Trophoblast cell (in vitro differentiated cells and primary cell): ENCODE measurements around the gene PLCL1.

Source experiments
- DNase-seq, 2 donors: peaks; one replicate each; pipeline ENCODE4 v3.0.0-alpha.2; 2016
- H2AFZ ChIP-seq: 2 replicates; pipeline ENCODE4 v1.6.1; 2013; ENCODE audit warnings: low read length, moderate library complexity, mild to moderate bottlenecking; ENCODE audit not compliant: insufficient read depth, poor library complexity
- H2AK5ac ChIP-seq: 2 replicates; pipeline ENCODE4 v1.6.1; 2013; ENCODE audit warnings: mild to moderate bottlenecking, low read length
- H2BK120ac ChIP-seq: 2 replicates; pipeline ENCODE4 v1.6.1; 2013; ENCODE audit warnings: low read length, mild to moderate bottlenecking, moderate library complexity; ENCODE audit not compliant: insufficient read depth, poor library complexity
- H2BK12ac ChIP-seq: 2 replicates; pipeline ENCODE4 v1.6.1; 2013; ENCODE audit warnings: mild to moderate bottlenecking, low read length, moderate library complexity
- H2BK5ac ChIP-seq: 2 replicates; pipeline ENCODE4 v1.6.1; 2013; ENCODE audit warnings: low read length, low read depth, moderate library complexity, mild to moderate bottlenecking; ENCODE audit not compliant: poor library complexity
- H3K14ac ChIP-seq: 2 replicates; pipeline ENCODE4 v1.6.1; 2013; ENCODE audit warnings: mild to moderate bottlenecking, low read length
- H3K18ac ChIP-seq: 2 replicates; pipeline ENCODE4 v1.6.1; 2013; ENCODE audit warnings: mild to moderate bottlenecking, low read length
- H3K23ac ChIP-seq: 2 replicates; pipeline ENCODE4 v1.6.1; 2013; ENCODE audit warnings: low read length
- H3K27ac ChIP-seq: 2 replicates; pipeline ENCODE4 v1.5.1; 2013; ENCODE audit warnings: low read depth, mild to moderate bottlenecking, inconsistent platforms, low read length, moderate library complexity
- H3K27me3 ChIP-seq: 2 replicates; pipeline ENCODE4 v1.6.1; 2013; ENCODE audit warnings: inconsistent platforms, mild to moderate bottlenecking, low read length, moderate library complexity; ENCODE audit not compliant: insufficient read depth
- H3K36me3 ChIP-seq, 2 experiments: 1 replicate in 1 of 2; 2 replicates in 1 of 2; pipeline ENCODE4 v1.6.1; 2013; ENCODE audit warnings: low read length in 2 of 2, mild to moderate bottlenecking in 2 of 2, moderate library complexity in 1 of 2; ENCODE audit not compliant: insufficient read depth in 2 of 2, control insufficient read depth in 1 of 2
- H3K4ac ChIP-seq: 2 replicates; pipeline ENCODE4 v1.6.1; 2013; ENCODE audit warnings: low read depth, mild to moderate bottlenecking, low read length, moderate library complexity
- H3K4me1 ChIP-seq, 2 experiments: 1 replicate in 1 of 2; 2 replicates in 1 of 2; pipeline ENCODE4 v1.6.1; 2013; ENCODE audit warnings: low read length in 2 of 2, mild to moderate bottlenecking in 2 of 2, moderate library complexity in 1 of 2; ENCODE audit not compliant: insufficient read depth in 2 of 2, control insufficient read depth in 1 of 2
- H3K4me2 ChIP-seq: 2 replicates; pipeline ENCODE4 v1.6.1; 2013; ENCODE audit warnings: inconsistent platforms, mild to moderate bottlenecking, low read length, moderate library complexity
- H3K4me3 ChIP-seq: 2 replicates; pipeline ENCODE4 v1.5.1; 2013; ENCODE audit warnings: mild to moderate bottlenecking, low read depth, low read length, inconsistent platforms
- H3K79me1 ChIP-seq: one replicate; pipeline ENCODE4 v1.6.1; 2013; ENCODE audit warnings: low read length
- H3K79me2 ChIP-seq: 2 replicates; pipeline ENCODE4 v1.6.1; 2013; ENCODE audit warnings: low read length, mild to moderate bottlenecking; ENCODE audit not compliant: control insufficient read depth, insufficient read depth, poor library complexity
- H3K9ac ChIP-seq: 2 replicates; pipeline ENCODE4 v1.6.1; 2013; ENCODE audit warnings: mild to moderate bottlenecking, low read length
- H3K9me3 ChIP-seq: 2 replicates; pipeline ENCODE4 v1.6.1; 2013; ENCODE audit warnings: low read depth, mild to moderate bottlenecking, control low read depth, inconsistent platforms, low read length; ENCODE audit not compliant: insufficient read depth
- H4K12ac ChIP-seq: 2 replicates; pipeline ENCODE4 v1.6.1; 2013; ENCODE audit warnings: low read depth, mild to moderate bottlenecking, low read length, moderate library complexity
- H4K8ac ChIP-seq: 2 replicates; pipeline ENCODE4 v1.6.1; 2013; ENCODE audit warnings: low read depth, mild to moderate bottlenecking, low read length, moderate library complexity
- H4K91ac ChIP-seq: one replicate; pipeline ENCODE4 v1.6.1; 2013; ENCODE audit warnings: low read depth, mild to moderate bottlenecking, low read length, moderate library complexity
- WGBS: extraction: QIAGEN DNeasy Blood & Tissue Kit; methylation state at CpG from one replicate; pipeline ENCODE4 v1.1.7; 2013; ENCODE audit warnings: missing lambda C conversion rate; ENCODE audit not compliant: insufficient read length, insufficient coverage; ENCODE audit errors: extremely low coverage; 5-methylcytosine and 5-hydroxymethylcytosine counted together

The PLCL1 gene

DNA sequence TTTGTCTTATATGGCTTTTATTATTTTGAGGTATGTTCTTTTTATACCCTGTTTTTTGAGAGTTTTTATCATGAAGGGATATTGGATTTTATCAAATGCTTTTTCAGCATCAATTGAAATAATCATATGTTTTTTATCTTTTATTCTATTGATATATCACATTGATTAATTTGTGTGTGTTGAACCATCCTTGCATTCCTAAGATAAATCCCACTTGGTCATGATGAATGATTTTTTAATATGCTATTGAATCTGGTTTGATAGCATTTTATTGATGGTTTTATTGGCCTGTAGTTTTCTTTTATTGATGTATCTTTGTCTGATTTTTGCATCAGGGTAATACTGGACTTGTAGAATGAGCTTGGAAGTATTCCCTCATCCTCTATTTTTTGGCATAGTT lies 160.3 kb downstream of the PLCL1 start:
- no peak overlapping the region for H4K8ac ChIP-seq
- no peak overlapping the region for H4K12ac ChIP-seq
- H3K4me3 ChIP-seq: no peak overlapping the region
- H3K9ac ChIP-seq: no peak overlapping the region
- no peak overlapping the region for H3K4ac ChIP-seq
- no peak overlapping the region for H4K91ac ChIP-seq
- H2AFZ ChIP-seq: no peak overlapping the region
- H3K27ac ChIP-seq: no peak overlapping the region
- no peak overlapping the region for H2BK120ac ChIP-seq
- H3K79me2 ChIP-seq: no peaks in the 10 kb centered on the region
- no peak overlapping the region for H3K4me2 ChIP-seq
- H3K18ac ChIP-seq: no peak overlapping the region
- DNase-seq: no peak
- H3K4me1 ChIP-seq: no peaks in the 10 kb centered on the region
- H2BK12ac ChIP-seq: no peak overlapping the region
- no peak overlapping the region for H2AK5ac ChIP-seq
- H3K23ac ChIP-seq: no peak overlapping the region
- no peaks in the 10 kb centered on the region for H3K27me3 ChIP-seq
- no peak overlapping the region for H2BK5ac ChIP-seq
- no peaks in the 10 kb centered on the region for H3K9me3 ChIP-seq
- no peak overlapping the region for H3K14ac ChIP-seq
- no peaks in the 10 kb centered on the region for H3K36me3 ChIP-seq
- H3K79me1 ChIP-seq: no peaks in the 10 kb centered on the region

DNA sequence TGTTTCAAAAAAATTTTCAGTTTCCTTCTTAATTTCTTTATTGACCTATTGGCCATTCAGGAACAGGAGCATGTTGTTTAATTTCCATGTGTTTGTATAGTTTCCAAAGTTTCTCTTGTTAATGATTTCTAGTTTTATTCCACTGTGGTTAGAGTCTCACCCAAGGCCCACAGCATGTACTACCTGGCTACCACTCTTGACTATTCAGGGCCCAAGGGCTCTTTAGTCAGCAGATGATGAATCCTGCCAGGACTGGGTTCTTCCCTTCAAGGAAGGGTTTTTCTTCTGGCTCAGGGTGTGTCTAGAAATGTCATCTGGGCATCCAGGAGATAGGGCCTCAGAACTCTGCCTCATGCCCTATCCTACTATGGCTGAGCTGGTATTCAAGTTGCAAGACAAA lies 161.4 kb downstream of the PLCL1 start:
- Histone ChIP-seq H3K4me2 (no peak overlapping the region), H3K79me1 (no peaks in the 10 kb centered on the region), H3K4me3 (no peak overlapping the region), H2BK5ac (no peak overlapping the region), H2AFZ (no peak overlapping the region), H4K12ac (no peak overlapping the region), H3K79me2 (no peaks in the 10 kb centered on the region), H3K14ac (no peak overlapping the region), H2AK5ac (no peak overlapping the region), H2BK120ac (no peak overlapping the region), H3K18ac (no peak overlapping the region), H3K23ac (no peak overlapping the region), H4K8ac (no peak overlapping the region), H3K27ac (no peak overlapping the region), H3K36me3 (no peaks in the 10 kb centered on the region), H3K4me1 (no peaks in the 10 kb centered on the region), H3K9ac (no peak overlapping the region), H4K91ac (no peak overlapping the region), H3K27me3 (no peaks in the 10 kb centered on the region), H3K4ac (no peak overlapping the region), H3K9me3 (no peaks in the 10 kb centered on the region), H2BK12ac (no peak overlapping the region)
- no peak for DNase-seq

DNA sequence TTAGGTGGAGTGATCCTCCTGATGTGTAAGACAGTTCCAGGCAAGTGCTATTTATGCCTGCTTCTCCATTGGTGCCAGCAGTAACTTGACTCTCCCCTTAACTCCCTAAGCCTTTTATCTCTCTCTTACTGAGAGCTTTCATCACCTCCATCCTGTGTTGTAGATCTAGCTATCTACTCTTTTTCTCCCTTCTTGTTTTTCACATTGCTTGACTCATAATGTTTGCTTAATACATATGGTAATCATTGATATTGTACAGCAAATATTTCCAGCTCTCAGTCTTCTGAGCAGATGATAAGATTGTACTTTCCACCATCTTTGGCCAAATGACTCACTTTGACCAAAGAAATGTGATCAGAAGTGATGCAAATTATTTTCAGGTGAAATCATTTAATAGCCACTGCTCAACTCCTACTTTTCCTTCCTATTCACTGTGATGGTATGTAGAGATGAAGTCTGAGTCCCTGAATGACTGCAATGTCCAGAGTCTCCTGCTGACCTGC lies 165.0 kb downstream of the PLCL1 start:
- Histone ChIP-seq H3K36me3 (no peaks in the 10 kb centered on the region), H3K14ac (no peak overlapping the region), H2AK5ac (no peak overlapping the region), H3K4ac (no peak overlapping the region), H2AFZ (no peak overlapping the region), H3K27me3 (no peaks in the 10 kb centered on the region), H2BK5ac (no peak overlapping the region), H3K23ac (no peak overlapping the region), H2BK120ac (no peak overlapping the region), H3K9me3 (no peaks in the 10 kb centered on the region), H3K4me3 (no peak overlapping the region), H3K18ac (no peak overlapping the region), H3K4me2 (no peak overlapping the region), H3K27ac (no peak overlapping the region), H4K8ac (no peak overlapping the region), H3K9ac (no peak overlapping the region), H3K4me1 (no peaks in the 10 kb centered on the region), H3K79me1 (no peaks in the 10 kb centered on the region), H3K79me2 (no peaks in the 10 kb centered on the region), H4K91ac (no peak overlapping the region), H2BK12ac (no peak overlapping the region), H4K12ac (no peak overlapping the region)
- DNase-seq: peak; percentile 2 to 39

DNA sequence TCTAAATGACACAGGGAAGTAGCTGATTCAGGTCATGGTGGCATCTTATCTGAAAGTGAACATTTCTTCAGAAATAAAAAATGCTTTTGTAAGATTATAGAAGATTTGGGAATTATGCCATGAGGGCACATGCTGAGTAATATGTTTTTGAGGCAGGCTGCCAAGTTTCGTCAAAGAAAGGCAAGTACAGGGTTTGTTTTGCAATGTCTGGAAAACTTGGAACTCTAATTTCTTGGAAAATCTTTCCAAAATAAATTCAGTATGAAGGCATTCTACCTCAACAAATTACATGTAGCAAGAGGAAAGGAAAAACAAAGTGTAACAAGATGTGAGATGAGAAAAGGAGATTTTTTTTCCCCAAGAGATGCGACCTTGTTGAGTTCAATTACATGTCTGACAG lies 167.7 kb downstream of the PLCL1 start:
- H2AK5ac ChIP-seq: no peak overlapping the region
- H3K23ac ChIP-seq: no peak overlapping the region
- no peak overlapping the region for H3K9ac ChIP-seq
- no peaks in the 10 kb centered on the region for H3K79me1 ChIP-seq
- no peaks in the 10 kb centered on the region for H3K9me3 ChIP-seq
- no peak overlapping the region for H4K12ac ChIP-seq
- no peak overlapping the region for H3K14ac ChIP-seq
- no peak overlapping the region for H2BK12ac ChIP-seq
- DNase-seq: no peak
- WGBS: no CpG with 5 or more reads among the region's 2 CpGs
- no peak overlapping the region for H4K91ac ChIP-seq
- no peak overlapping the region for H2AFZ ChIP-seq
- H3K4me3 ChIP-seq: no peak overlapping the region
- no peaks in the 10 kb centered on the region for H3K4me1 ChIP-seq
- H3K18ac ChIP-seq: no peak overlapping the region
- no peak overlapping the region for H2BK120ac ChIP-seq
- no peaks in the 10 kb centered on the region for H3K27me3 ChIP-seq
- no peaks in the 10 kb centered on the region for H3K79me2 ChIP-seq
- no peak overlapping the region for H4K8ac ChIP-seq
- H3K36me3 ChIP-seq: no peaks in the 10 kb centered on the region
- no peak overlapping the region for H2BK5ac ChIP-seq
- H3K27ac ChIP-seq: no peak overlapping the region
- no peak overlapping the region for H3K4ac ChIP-seq
- no peak overlapping the region for H3K4me2 ChIP-seq

DNA sequence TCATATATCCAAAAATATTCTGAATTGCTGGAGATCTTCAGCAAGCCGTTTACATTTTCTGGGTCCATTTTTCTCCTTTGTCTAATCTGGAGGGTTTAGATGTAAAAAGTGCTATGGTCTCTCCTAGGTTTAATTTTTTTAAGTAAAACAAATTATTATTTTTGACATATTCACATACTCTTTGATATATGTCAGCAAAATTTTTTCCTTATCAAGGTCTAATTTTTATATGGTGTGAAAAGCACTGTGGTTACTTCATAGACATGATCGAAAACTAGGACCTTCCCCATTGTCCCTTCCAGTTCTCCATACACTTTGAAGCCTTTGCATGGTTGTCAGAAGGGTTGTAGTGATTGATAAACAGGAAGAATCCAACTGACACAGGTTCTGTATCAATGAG lies 168.2 kb downstream of the PLCL1 start:
- H3K36me3 ChIP-seq: no peaks in the 10 kb centered on the region
- H3K14ac ChIP-seq: no peak overlapping the region
- WGBS: no CpG with 5 or more reads among the region's 2 CpGs
- no peak overlapping the region for H3K4ac ChIP-seq
- no peak overlapping the region for H2AFZ ChIP-seq
- no peak overlapping the region for H2BK120ac ChIP-seq
- no peak for DNase-seq
- H3K4me2 ChIP-seq: no peak overlapping the region
- H3K9me3 ChIP-seq: no peaks in the 10 kb centered on the region
- H4K8ac ChIP-seq: no peak overlapping the region
- no peaks in the 10 kb centered on the region for H3K79me1 ChIP-seq
- H3K4me3 ChIP-seq: no peak overlapping the region
- no peak overlapping the region for H3K9ac ChIP-seq
- H3K27me3 ChIP-seq: no peaks in the 10 kb centered on the region
- H2BK5ac ChIP-seq: no peak overlapping the region
- no peak overlapping the region for H3K18ac ChIP-seq
- no peaks in the 10 kb centered on the region for H3K79me2 ChIP-seq
- no peak overlapping the region for H3K27ac ChIP-seq
- H3K4me1 ChIP-seq: no peaks in the 10 kb centered on the region
- H4K91ac ChIP-seq: no peak overlapping the region
- H3K23ac ChIP-seq: no peak overlapping the region
- no peak overlapping the region for H2BK12ac ChIP-seq
- H4K12ac ChIP-seq: no peak overlapping the region
- no peak overlapping the region for H2AK5ac ChIP-seq
